GM19372 (cell line): ENCODE measurements around the gene ZNF778.

Experiments
- ATAC-seq: cut with Tn5 transposase; IDR thresholded peaks from one replicate; pipeline ENCODE4 v1.9.1; 2021; ENCODE audit warnings: mild to moderate bottlenecking, low read depth, moderate library complexity; ENCODE audit not compliant: unreplicated experiment

Gene ZNF778

GRCh38 chr16:89273741-89274472 lies 56.4 kb downstream of the ZNF778 start:
- no peak for ATAC-seq

- no peak for ATAC-seq
Observed at GRCh38 chr16:89274561-89275283, 57.2 kb downstream of the ZNF778 start.

- no peak for ATAC-seq
Observed at GRCh38 chr16:89275284-89275584, 57.7 kb downstream of the ZNF778 start.

GRCh38 chr16:89275837-89276720 lies 58.6 kb downstream of the ZNF778 start:
- ATAC-seq = no peak

GRCh38 chr16:89277049-89277448 lies 59.5 kb downstream of the ZNF778 start:
- no peak for ATAC-seq

- no peak for ATAC-seq
Observed at GRCh38 chr16:89277641-89278341, 60.3 kb downstream of the ZNF778 start.

- ATAC-seq = no peak
Observed at GRCh38 chr16:89278441-89279240, 61.1 kb downstream of the ZNF778 start.

GRCh38 chr16:89279666-89280481 lies 62.4 kb downstream of the ZNF778 start:
- no peak for ATAC-seq

- no peak for ATAC-seq
Observed at GRCh38 chr16:89280546-89281188, 63.2 kb downstream of the ZNF778 start.

- ATAC-seq = no peak
Observed at GRCh38 chr16:89281189-89281577, 63.7 kb downstream of the ZNF778 start.

GRCh38 chr16:89281829-89282228 lies 64.3 kb downstream of the ZNF778 start:
- ATAC-seq = no peak

GRCh38 chr16:89282523-89282922 lies 65.0 kb downstream of the ZNF778 start:
- ATAC-seq = no peak

- no peak for ATAC-seq
Observed at GRCh38 chr16:89283449-89283848, 65.9 kb downstream of the ZNF778 start.

- no peak for ATAC-seq
Observed at GRCh38 chr16:89285381-89285780, 67.9 kb downstream of the ZNF778 start.

GRCh38 chr16:89286096-89286495 lies 68.6 kb downstream of the ZNF778 start:
- no peak for ATAC-seq
